PFSK-1 (cell line): ENCODE data around the gene FAR2.

Experiments used
- FOXP2 ChIP-seq: optimal IDR thresholded peaks from 2 replicates; pipeline ENCODE3; 2011; ENCODE audit warnings: borderline replicate concordance, control low read depth, inconsistent platforms; ENCODE audit not compliant: insufficient read depth; ENCODE audit errors: extremely low read length, extremely low read depth
- POLR2AphosphoS5 ChIP-seq: IDR thresholded peaks from 2 replicates; pipeline ENCODE4 v1.6.1; 2012; ENCODE audit warnings: low read depth, mild to moderate bottlenecking, control low read depth, low read length, moderate library complexity
- SIN3A ChIP-seq: IDR thresholded peaks from 2 replicates; pipeline ENCODE4 v1.6.1; 2012; ENCODE audit warnings: mild to moderate bottlenecking, low read length, moderate library complexity, borderline replicate concordance; ENCODE audit not compliant: insufficient read depth

GRCh38 chr12:29343022-29343799, 194.1 kb downstream of the FAR2 start:
- TF ChIP-seq SIN3A (no peak), FOXP2 (no peak), POLR2AphosphoS5 (no peak)
